ENCODE data around the gene GNB3. TPM values are rescaled to one million over a fixed set of nuclear protein-coding genes. Genes with fewer than 3 reads are reported as not detected.
A peak's percentile ranks its signal among the peaks of the same experiment; 100 is the strongest.

Gene GNB3
- total and polyA plus RNA-seq, 9 of the 15 experiments (the other 6 are each of a cell fraction or from before 2014, with no cell fraction given): 1.4 to 5.8 (median 2.0) TPM

GRCh38 chr12:6860116-6860515 lies 19.4 kb downstream of the GNB3 start:
- WGBS (ENCODE audit: insufficient coverage, low coverage, missing lambda C conversion rate): 97% methylated on average over 3 of the region's 9 CpGs
- ATAC-seq (no peak), DNase-seq (ENCODE audit: extremely low read depth in 1 of 4, low spot score in 3 of 4) (no peak), FAIRE-seq (no peak)
- no peak overlapping the region for H3K4me2 ChIP-seq (ENCODE audit: insufficient read depth, low read length)
- peak overlapping the region in 1 of 2 experiments; percentile 17; a peak in 1 of 4 replicates for H3K9ac ChIP-seq (ENCODE audit: insufficient read depth in 1 of 2, low read depth in 2 of 2, low read length in 2 of 2)
- in situ Hi-C loops (cut with MboI) (no loop called here), intact Hi-C loops (cut with micrococcal nuclease) (no loop called here)
- H3K4me3 ChIP-seq: no peak overlapping the region
- H3K27ac ChIP-seq (ENCODE audit: extremely low read depth, low read depth, low read length): no peak overlapping the region
- peaks cover 91% of the 10 kb centered on the region for H3K36me3 ChIP-seq (ENCODE audit: control insufficient read depth, insufficient read depth, low read length)
- H3K79me2 ChIP-seq (ENCODE audit: control insufficient read depth, insufficient read depth, low read length): peaks cover 2% of the 10 kb centered on the region; the same call in 1 of the 3 replicates
- ChIA-PET POLR2A (interaction anchor here (0.6 to 1.1 kb wide), 2 partner anchors 9 to 45 kb away, joined by 3 read pairs; no protein-coding TSS in a partner anchor), CTCF (ENCODE audit: low intra/inter-chr PET ratio) (no interaction called here)
- H3K9me1 ChIP-seq (ENCODE audit: control insufficient read depth, insufficient read depth, low read length): no peaks in the 10 kb centered on the region
- TF ChIP-seq SMAD4 (CRISPR knock-in tag; conservative IDR thresholded peaks at IDR 0.05) (no peak), ZNF699 (CRISPR knock-in tag; IDR thresholded peaks at IDR 0.05; ENCODE audit: insufficient replicate concordance) (no peak), YBX1 (IDR thresholded peaks at IDR 0.05) (no peak), ESRRB (CRISPR knock-in tag; IDR thresholded peaks at IDR 0.05; ENCODE audit: borderline replicate concordance) (no peak), MXI1 (IDR thresholded peaks at IDR 0.05; ENCODE audit: low read depth, low read length) (no peak), SIN3A (IDR thresholded peaks at IDR 0.05; ENCODE audit: borderline replicate concordance in 2 of 2, control insufficient read depth in 1 of 2, low read depth in 2 of 2, low read length in 2 of 2) (no peak), ZNF518B (CRISPR knock-in tag; IDR thresholded peaks at IDR 0.05) (no peak), WHSC1 (IDR thresholded peaks at IDR 0.05; ENCODE audit: low read length) (no peak)
- TF ChIP-seq, protein P1, sequence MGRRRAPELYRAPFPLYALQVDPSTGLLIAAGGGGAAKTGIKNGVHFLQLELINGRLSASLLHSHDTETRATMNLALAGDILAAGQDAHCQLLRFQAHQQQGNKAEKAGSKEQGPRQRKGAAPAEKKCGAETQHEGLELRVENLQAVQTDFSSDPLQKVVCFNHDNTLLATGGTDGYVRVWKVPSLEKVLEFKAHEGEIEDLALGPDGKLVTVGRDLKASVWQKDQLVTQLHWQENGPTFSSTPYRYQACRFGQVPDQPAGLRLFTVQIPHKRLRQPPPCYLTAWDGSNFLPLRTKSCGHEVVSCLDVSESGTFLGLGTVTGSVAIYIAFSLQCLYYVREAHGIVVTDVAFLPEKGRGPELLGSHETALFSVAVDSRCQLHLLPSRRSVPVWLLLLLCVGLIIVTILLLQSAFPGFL (CRISPR knock-in tag; IDR thresholded peaks at IDR 0.05): no peak
- TF ChIP-seq, protein P2, sequence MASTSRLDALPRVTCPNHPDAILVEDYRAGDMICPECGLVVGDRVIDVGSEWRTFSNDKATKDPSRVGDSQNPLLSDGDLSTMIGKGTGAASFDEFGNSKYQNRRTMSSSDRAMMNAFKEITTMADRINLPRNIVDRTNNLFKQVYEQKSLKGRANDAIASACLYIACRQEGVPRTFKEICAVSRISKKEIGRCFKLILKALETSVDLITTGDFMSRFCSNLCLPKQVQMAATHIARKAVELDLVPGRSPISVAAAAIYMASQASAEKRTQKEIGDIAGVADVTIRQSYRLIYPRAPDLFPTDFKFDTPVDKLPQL (IDR thresholded peaks at IDR 0.05; ENCODE audit: extremely low read depth, insufficient read length): no peak
- no TSS peak for BruUV-seq (replicated peaks)
- H2AFZ ChIP-seq (ENCODE audit: low read depth, low read length): no peak overlapping the region
- H4K20me1 ChIP-seq (replicated peaks; ENCODE audit: control insufficient read depth, insufficient read depth, low read length): no peaks in the 10 kb centered on the region
- H3K27me3 ChIP-seq (ENCODE audit: control insufficient read depth in 2 of 2, insufficient read depth in 2 of 2, low read length in 2 of 2): no peaks in the 10 kb centered on the region
- no peaks in the 10 kb centered on the region for H3K9me3 ChIP-seq (replicated peaks; ENCODE audit: control insufficient read depth, insufficient read depth, low read depth, low read length)
- no peaks in the 10 kb centered on the region for H3K4me1 ChIP-seq (replicated peaks in 1 of 2; ENCODE audit: control insufficient read depth in 2 of 2, insufficient read depth in 2 of 2, low read length in 2 of 2)

Measured in K562 (cell line).